Mesodermal cell (in vitro differentiated cells): ENCODE data around the gene TECR.
"Not testable (repeated sequence)": the region's sequence is repeated elsewhere in the genome, so short reads cannot be mapped to it uniquely, and the experiment has no call there.

Experiments used
- H3K27ac ChIP-seq: 2 replicates; pipeline ENCODE4 v1.7.0; 2013; ENCODE audit warnings: mild to moderate bottlenecking, low read depth, low read length, moderate library complexity; ENCODE audit not compliant: severe bottlenecking
- H3K36me3 ChIP-seq: 2 replicates; pipeline ENCODE4 v1.7.1; 2013; ENCODE audit warnings: mild to moderate bottlenecking, low read length, moderate library complexity; ENCODE audit not compliant: control insufficient read depth, insufficient read depth
- H3K4me1 ChIP-seq: one replicate; pipeline ENCODE4 v1.7.1; 2013; ENCODE audit warnings: mild to moderate bottlenecking, low read length; ENCODE audit not compliant: insufficient read depth, control insufficient read depth, poor library complexity, severe bottlenecking
- H3K4me3 ChIP-seq: 2 replicates; pipeline ENCODE4 v1.7.0; 2013; ENCODE audit warnings: low read length, control low read depth, mild to moderate bottlenecking; ENCODE audit not compliant: insufficient read depth, poor library complexity, severe bottlenecking; ENCODE audit errors: extremely low read depth
- H3K9me3 ChIP-seq: 2 replicates; pipeline ENCODE4 v1.7.1; 2013; ENCODE audit warnings: mild to moderate bottlenecking, low read length, moderate library complexity; ENCODE audit not compliant: control insufficient read depth
- WGBS, 2 experiments: methylation state at CpG; one replicate each; pipeline ENCODE4 v1.1.5; 2013; ENCODE audit warnings: missing lambda C conversion rate in 2 of 2; ENCODE audit not compliant: insufficient coverage in 2 of 2; 5-methylcytosine and 5-hydroxymethylcytosine counted together

Gene TECR

GRCh38 chr19:14496029-14496833 lies 33.2 kb upstream of the TECR start, which contains the start of gene GIPC1:
Gene GIPC1, minus strand, starts transcription at chr19:14496127. Its CDS starts 13,151 bp downstream, at chr19:14482976.
- peak within 1 kb of the TSS; percentile 80 for H3K4me3 ChIP-seq
- no peaks in the 10 kb centered on the region for H3K9me3 ChIP-seq
- peaks cover 16% of the 10 kb centered on the region for H3K36me3 ChIP-seq
- H3K27ac ChIP-seq, result peak within 1 kb of the TSS; percentile 64
- peaks cover 7% of the 10 kb centered on the region for H3K4me1 ChIP-seq
- WGBS, 2 experiments, result 3 to 8% methylated on average over 33 to 45 of the region's 71 CpGs

- 92 to 93% methylated on average over 6 to 7 of the region's 7 CpGs for WGBS, 2 experiments
- peaks cover 7% of the 10 kb centered on the region for H3K4me1 ChIP-seq
- H3K4me3 ChIP-seq, result peak overlapping the region; percentile 12
- H3K27ac ChIP-seq, result no peak overlapping the region
- peaks cover 11% of the 10 kb centered on the region for H3K36me3 ChIP-seq
- no peaks in the 10 kb centered on the region for H3K9me3 ChIP-seq
Measured at GRCh38 chr19:14496834-14497227, 32.6 kb upstream of the TECR start.

- Histone ChIP-seq H3K36me3 (peaks cover 8% of the 10 kb centered on the region), H3K4me1 (peaks cover 7% of the 10 kb centered on the region), H3K27ac (no peak overlapping the region), H3K9me3 (no peaks in the 10 kb centered on the region), H3K4me3 (no peak overlapping the region)
- WGBS, 2 experiments, result 81 to 83% methylated on average over 6 of the region's 6 CpGs
Measured at GRCh38 chr19:14497228-14497921, 32.0 kb upstream of the TECR start.

- Histone ChIP-seq H3K36me3 (no peaks in the 10 kb centered on the region), H3K4me3 (no peak overlapping the region)
- 80 to 81% methylated on average over 8 to 11 of the region's 11 CpGs for WGBS, 2 experiments
Measured at GRCh38 chr19:14502334-14503092, 26.9 kb upstream of the TECR start.

GRCh38 chr19:14503285-14503684 lies 26.1 kb upstream of the TECR start:
- Histone ChIP-seq H3K9me3 (no peaks in the 10 kb centered on the region), H3K4me1 (peaks cover 9% of the 10 kb centered on the region), H3K27ac (no peak overlapping the region), H3K36me3 (no peaks in the 10 kb centered on the region), H3K4me3 (no peak overlapping the region)
- WGBS, 2 experiments, result 90 to 94% methylated on average over 1 of the region's 1 CpG

More at GRCh38 chr19:14502334-14503092, 26.9 kb upstream of the TECR start:
- Histone ChIP-seq H3K4me1 (peaks cover 5% of the 10 kb centered on the region), H3K27ac (no peak overlapping the region), H3K9me3 (no peaks in the 10 kb centered on the region)

GRCh38 chr19:14504575-14504974 lies 24.8 kb upstream of the TECR start:
- H3K4me1 ChIP-seq, H3K9me3 ChIP-seq, H3K36me3 ChIP-seq, H3K4me3 ChIP-seq, H3K27ac ChIP-seq: not testable (repeated sequence)
- WGBS, 2 experiments, result 88 to 89% methylated on average over 5 to 6 of the region's 8 CpGs

- Histone ChIP-seq H3K4me1 (peaks cover 9% of the 10 kb centered on the region), H3K4me3 (no peak overlapping the region), H3K36me3 (no peaks in the 10 kb centered on the region), H3K27ac (peak overlapping the region; percentile 92), H3K9me3 (no peaks in the 10 kb centered on the region)
- WGBS, 2 experiments, result 36 to 38% methylated on average over 4 to 14 of the region's 19 CpGs
Measured at GRCh38 chr19:14505488-14506239, 23.7 kb upstream of the TECR start.

- Histone ChIP-seq H3K9me3 (no peaks in the 10 kb centered on the region), H3K4me3 (no peak overlapping the region), H3K4me1 (peaks cover 12% of the 10 kb centered on the region), H3K36me3 (no peaks in the 10 kb centered on the region), H3K27ac (no peak overlapping the region)
- whole genome bisulfite sequencing, 2 experiments, result 89 to 94% methylated on average over 8 to 9 of the region's 12 CpGs
Measured at GRCh38 chr19:14507704-14508542, 21.5 kb upstream of the TECR start.

- H3K4me3 ChIP-seq, result no peak overlapping the region
- peaks cover 20% of the 10 kb centered on the region for H3K36me3 ChIP-seq
- WGBS, 2 experiments, result 88 to 91% methylated on average over 13 of the region's 22 CpGs
- peaks cover 14% of the 10 kb centered on the region for H3K4me1 ChIP-seq
- no peak overlapping the region for H3K27ac ChIP-seq
- H3K9me3 ChIP-seq, result no peaks in the 10 kb centered on the region
Measured at GRCh38 chr19:14510311-14511228, 18.8 kb upstream of the TECR start.
